ENCODE data around the gene PPIA.
"Not testable (repeated sequence)": the region's sequence is repeated elsewhere in the genome, so short reads cannot be mapped to it uniquely, and the experiment has no call there.

Gene PPIA

GRCh38 chr7:44791278-44792219 lies 4.9 kb upstream of the PPIA start:
- Mint-ChIP-seq H3K36me3 (ENCODE audit: low read depth) (peaks cover 8% of the 10 kb centered on the region), H3K4me3 (no peak overlapping the region), H3K27me3 (no peaks in the 10 kb centered on the region), H3K4me1 (ENCODE audit: low read depth) (peaks cover 3% of the 10 kb centered on the region), H3K27ac (no peak overlapping the region), H3K9me3 (no peaks in the 10 kb centered on the region)
- no peak for DNase-seq

GRCh38 chr7:44793919-44794318 lies 2.6 kb upstream of the PPIA start:
- no peak overlapping the region for H3K27ac Mint-ChIP-seq
- H3K36me3 Mint-ChIP-seq (ENCODE audit: low read depth), result peaks cover 29% of the 10 kb centered on the region
- no peak for DNase-seq
- H3K4me1 Mint-ChIP-seq (ENCODE audit: low read depth), result peaks cover 8% of the 10 kb centered on the region
- no peaks in the 10 kb centered on the region for H3K27me3 Mint-ChIP-seq
- no peaks in the 10 kb centered on the region for H3K9me3 Mint-ChIP-seq
- no peak overlapping the region for H3K4me3 Mint-ChIP-seq

GRCh38 chr7:44794331-44794730 lies 2.1 kb upstream of the PPIA start:
- no peaks in the 10 kb centered on the region for H3K9me3 Mint-ChIP-seq
- no peaks in the 10 kb centered on the region for H3K27me3 Mint-ChIP-seq
- H3K4me3 Mint-ChIP-seq, result peak overlapping the region; percentile 96
- peaks cover 33% of the 10 kb centered on the region for H3K36me3 Mint-ChIP-seq (ENCODE audit: low read depth)
- no peak overlapping the region for H3K27ac Mint-ChIP-seq
- no peak for DNase-seq
- peaks cover 10% of the 10 kb centered on the region for H3K4me1 Mint-ChIP-seq (ENCODE audit: low read depth)

- no peaks in the 10 kb centered on the region for H3K27me3 Mint-ChIP-seq
- no peaks in the 10 kb centered on the region for H3K9me3 Mint-ChIP-seq
- peaks cover 25% of the 10 kb centered on the region for H3K4me1 Mint-ChIP-seq (ENCODE audit: low read depth)
- peak overlapping the region; percentile 96 for H3K4me3 Mint-ChIP-seq
- peak overlapping the region; percentile 98 for H3K27ac Mint-ChIP-seq
- DNase-seq, result no peak
- peaks cover 51% of the 10 kb centered on the region for H3K36me3 Mint-ChIP-seq (ENCODE audit: low read depth)
Measured at GRCh38 chr7:44796034-44796503, 412 bp upstream of the PPIA start.

- H3K9me3 Mint-ChIP-seq, result no peaks in the 10 kb centered on the region
- H3K27ac Mint-ChIP-seq, result peak overlapping the region; percentile 98
- peak; percentile 87 for DNase-seq
- H3K4me3 Mint-ChIP-seq, result peak overlapping the region; percentile 96
- no peaks in the 10 kb centered on the region for H3K27me3 Mint-ChIP-seq
- H3K36me3 Mint-ChIP-seq (ENCODE audit: low read depth), result peaks cover 66% of the 10 kb centered on the region
- peaks cover 34% of the 10 kb centered on the region for H3K4me1 Mint-ChIP-seq (ENCODE audit: low read depth)
Measured at GRCh38 chr7:44797329-44798258, 1.1 kb downstream of the PPIA start.

GRCh38 chr7:44798649-44799305 lies 2.3 kb downstream of the PPIA start:
- no peak for DNase-seq
- Mint-ChIP-seq H3K4me3 (peak overlapping the region; percentile 96), H3K4me1 (ENCODE audit: low read depth) (peaks cover 36% of the 10 kb centered on the region), H3K27me3 (no peaks in the 10 kb centered on the region), H3K9me3 (no peaks in the 10 kb centered on the region), H3K27ac (peak overlapping the region; percentile 98), H3K36me3 (ENCODE audit: low read depth) (peaks cover 78% of the 10 kb centered on the region)

GRCh38 chr7:44799939-44800338 lies 3.5 kb downstream of the PPIA start:
- no peaks in the 10 kb centered on the region for H3K9me3 Mint-ChIP-seq
- peak overlapping the region; percentile 87 for H3K27ac Mint-ChIP-seq
- no peaks in the 10 kb centered on the region for H3K27me3 Mint-ChIP-seq
- H3K4me3 Mint-ChIP-seq, result peak overlapping the region; percentile 62
- no peak for DNase-seq
- H3K36me3 Mint-ChIP-seq (ENCODE audit: low read depth), result peaks cover 89% of the 10 kb centered on the region
- H3K4me1 Mint-ChIP-seq (ENCODE audit: low read depth), result peaks cover 36% of the 10 kb centered on the region

- H3K27ac Mint-ChIP-seq, result peak overlapping the region; percentile 87
- DNase-seq, result no peak
- H3K27me3 Mint-ChIP-seq, result no peaks in the 10 kb centered on the region
- H3K4me1 Mint-ChIP-seq (ENCODE audit: low read depth), result peaks cover 33% of the 10 kb centered on the region
- peaks cover 84% of the 10 kb centered on the region for H3K36me3 Mint-ChIP-seq (ENCODE audit: low read depth)
- no peaks in the 10 kb centered on the region for H3K9me3 Mint-ChIP-seq
- H3K4me3 Mint-ChIP-seq, result peak overlapping the region; percentile 23
Measured at GRCh38 chr7:44801890-44802289, 5.4 kb downstream of the PPIA start.

- peaks cover 33% of the 10 kb centered on the region for H3K4me1 Mint-ChIP-seq (ENCODE audit: low read depth)
- H3K4me3 Mint-ChIP-seq, result no peak overlapping the region
- H3K36me3 Mint-ChIP-seq (ENCODE audit: low read depth), result peaks cover 80% of the 10 kb centered on the region
- no peaks in the 10 kb centered on the region for H3K27me3 Mint-ChIP-seq
- H3K9me3 Mint-ChIP-seq, result no peaks in the 10 kb centered on the region
- peak overlapping the region; percentile 87 for H3K27ac Mint-ChIP-seq
- DNase-seq, result no peak
Measured at GRCh38 chr7:44802418-44803025, 6.0 kb downstream of the PPIA start.

GRCh38 chr7:44803828-44804519 lies 7.5 kb downstream of the PPIA start:
- not testable (repeated sequence) for H3K9me3 Mint-ChIP-seq, H3K4me3 Mint-ChIP-seq, H3K27me3 Mint-ChIP-seq
- peak; percentile 48 for DNase-seq
- H3K27ac Mint-ChIP-seq, result peak overlapping the region; percentile 44
- peaks cover 28% of the 10 kb centered on the region for H3K4me1 Mint-ChIP-seq (ENCODE audit: low read depth)
- peaks cover 66% of the 10 kb centered on the region for H3K36me3 Mint-ChIP-seq (ENCODE audit: low read depth)

GRCh38 chr7:44805950-44806349 lies 9.5 kb downstream of the PPIA start:
- H3K4me3 Mint-ChIP-seq, result no peak overlapping the region
- no peaks in the 10 kb centered on the region for H3K9me3 Mint-ChIP-seq
- H3K36me3 Mint-ChIP-seq (ENCODE audit: low read depth), result peaks cover 46% of the 10 kb centered on the region
- no peaks in the 10 kb centered on the region for H3K27me3 Mint-ChIP-seq
- peaks cover 13% of the 10 kb centered on the region for H3K4me1 Mint-ChIP-seq (ENCODE audit: low read depth)
- no peak for DNase-seq
- peak overlapping the region; percentile 72 for H3K27ac Mint-ChIP-seq

GRCh38 chr7:44808914-44809393 lies 12.5 kb downstream of the PPIA start:
- H3K4me3 Mint-ChIP-seq, result no peak overlapping the region
- no peak for DNase-seq
- no peak overlapping the region for H3K27ac Mint-ChIP-seq
- peaks cover 16% of the 10 kb centered on the region for H3K36me3 Mint-ChIP-seq (ENCODE audit: low read depth)
- H3K9me3 Mint-ChIP-seq, result no peaks in the 10 kb centered on the region
- peaks cover 4% of the 10 kb centered on the region for H3K4me1 Mint-ChIP-seq (ENCODE audit: low read depth)
- H3K27me3 Mint-ChIP-seq, result no peaks in the 10 kb centered on the region

- no peak overlapping the region for H3K4me3 Mint-ChIP-seq
- no peaks in the 10 kb centered on the region for H3K9me3 Mint-ChIP-seq
- H3K4me1 Mint-ChIP-seq (ENCODE audit: low read depth), result peaks cover 4% of the 10 kb centered on the region
- H3K27ac Mint-ChIP-seq, result no peak overlapping the region
- no peaks in the 10 kb centered on the region for H3K27me3 Mint-ChIP-seq
- no peak for DNase-seq
- peaks cover 3% of the 10 kb centered on the region for H3K36me3 Mint-ChIP-seq (ENCODE audit: low read depth)
Measured at GRCh38 chr7:44811093-44811492, 14.6 kb downstream of the PPIA start.
